Suprapubic skin (tissue), 4 donors: ENCODE results near the gene PRDX1. TPM values are rescaled to one million over a fixed set of nuclear protein-coding genes. Genes with fewer than 3 reads are reported as not detected.

Source experiments
- DNase-seq, 2 donors: peaks; one replicate each; pipeline ENCODE4 v3.0.0-alpha.2; 2019; ENCODE audit warnings: low spot score in 2 of 2
- H3K27ac ChIP-seq: fragments of 200-600 bp; sonication (generic); one replicate; pipeline ENCODE4 v1.5.1; 2019
- H3K27me3 ChIP-seq: fragments of 200-600 bp; sonication (generic); one replicate; pipeline ENCODE4 v1.5.1; 2019
- H3K36me3 ChIP-seq: fragments of 200-600 bp; sonication (generic); one replicate; pipeline ENCODE4 v1.5.1; 2019
- H3K4me1 ChIP-seq: fragments of 200-600 bp; sonication (generic); one replicate; pipeline ENCODE4 v1.5.1; 2019
- H3K4me3 ChIP-seq: fragments of 200-600 bp; sonication (generic); one replicate; pipeline ENCODE4 v1.5.1; 2019; ENCODE audit warnings: mild to moderate bottlenecking
- H3K9me3 ChIP-seq: fragments of 200-600 bp; sonication (generic); one replicate; pipeline ENCODE4 v1.5.1; 2019
- EP300 ChIP-seq: sonication (generic); formaldehyde crosslinking; IDR thresholded peaks from one replicate; pipeline ENCODE4 v1.6.1; 2017; ENCODE audit warnings: antibody characterized with exemption
- POLR2A ChIP-seq, 2 donors: fragments of 450-650 bp; IDR thresholded peaks; one replicate each; pipeline ENCODE4 v1.6.1; 2017; ENCODE audit warnings: antibody characterized with exemption in 2 of 2, mild to moderate bottlenecking in 2 of 2, moderate library complexity in 2 of 2
- POLR2AphosphoS5 ChIP-seq, 3 donors: sonication (generic); formaldehyde crosslinking; IDR thresholded peaks; one replicate each; pipeline ENCODE4 v1.6.1; 2017; ENCODE audit warnings: antibody characterized with exemption in 3 of 3
- WGBS: methylation state at CpG from one replicate; pipeline ENCODE4 v1.1.5; 2018; 5-methylcytosine and 5-hydroxymethylcytosine counted together
- total RNA-seq, 4 donors: library from RNA; depleted of rRNA; stranded (reverse); fragments of >200 nt; gene quantifications; one replicate each; pipeline ENCODE4 v1.1.0, GENCODE V29; 2016
- TF ChIP-seq, protein P1 (sequence below), 2 donors: fragments of 200-600 bp in 1 of 2; fragments of 450-650 bp in 1 of 2; sonication (generic) in 1 of 2; IDR thresholded peaks; one replicate each; pipeline ENCODE4 v1.5.1; 2016 to 2019; ENCODE audit warnings: antibody characterized with exemption in 2 of 2, mild to moderate bottlenecking in 1 of 2, moderate library complexity in 1 of 2

PRDX1 gene
- total RNA-seq, 4 donors from 2014 or later = 134 to 365 (median 296) TPM

DNA sequence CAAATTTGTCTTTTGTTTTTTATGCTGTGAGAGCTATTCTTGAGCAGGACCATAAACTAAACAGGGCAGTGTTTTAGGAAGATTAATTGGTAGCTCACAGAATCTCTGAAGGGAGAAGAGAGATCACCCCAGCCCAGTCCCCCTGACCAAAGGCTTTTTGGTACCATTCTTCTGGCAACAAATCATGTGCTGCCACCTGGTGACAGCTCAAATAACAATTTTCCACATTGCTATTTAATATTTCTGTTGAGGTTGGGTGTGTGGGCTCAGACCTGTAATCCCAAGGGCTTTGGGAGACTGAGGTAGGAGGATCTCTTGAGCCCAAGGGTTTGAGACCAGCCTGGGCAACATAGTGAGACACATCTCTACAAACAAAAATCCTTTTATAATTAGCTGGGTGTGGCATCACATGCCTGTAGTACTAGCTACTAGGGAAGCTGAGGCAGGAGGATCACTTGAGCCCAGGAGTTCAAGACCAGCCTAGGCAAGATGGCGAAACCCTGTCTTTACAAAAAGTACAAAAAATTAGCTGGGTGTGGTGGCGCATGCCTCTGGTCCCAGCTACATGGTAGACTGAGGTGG, 28.5 kb downstream of the PRDX1 start:
- Histone ChIP-seq H3K9me3 (no peaks in the 10 kb centered on the region), H3K36me3 (peaks cover 2% of the 10 kb centered on the region), H3K4me1 (peaks cover 28% of the 10 kb centered on the region), H3K4me3 (no peak overlapping the region), H3K27ac (no peak overlapping the region), H3K27me3 (no peaks in the 10 kb centered on the region)
- TF ChIP-seq, protein P1, sequence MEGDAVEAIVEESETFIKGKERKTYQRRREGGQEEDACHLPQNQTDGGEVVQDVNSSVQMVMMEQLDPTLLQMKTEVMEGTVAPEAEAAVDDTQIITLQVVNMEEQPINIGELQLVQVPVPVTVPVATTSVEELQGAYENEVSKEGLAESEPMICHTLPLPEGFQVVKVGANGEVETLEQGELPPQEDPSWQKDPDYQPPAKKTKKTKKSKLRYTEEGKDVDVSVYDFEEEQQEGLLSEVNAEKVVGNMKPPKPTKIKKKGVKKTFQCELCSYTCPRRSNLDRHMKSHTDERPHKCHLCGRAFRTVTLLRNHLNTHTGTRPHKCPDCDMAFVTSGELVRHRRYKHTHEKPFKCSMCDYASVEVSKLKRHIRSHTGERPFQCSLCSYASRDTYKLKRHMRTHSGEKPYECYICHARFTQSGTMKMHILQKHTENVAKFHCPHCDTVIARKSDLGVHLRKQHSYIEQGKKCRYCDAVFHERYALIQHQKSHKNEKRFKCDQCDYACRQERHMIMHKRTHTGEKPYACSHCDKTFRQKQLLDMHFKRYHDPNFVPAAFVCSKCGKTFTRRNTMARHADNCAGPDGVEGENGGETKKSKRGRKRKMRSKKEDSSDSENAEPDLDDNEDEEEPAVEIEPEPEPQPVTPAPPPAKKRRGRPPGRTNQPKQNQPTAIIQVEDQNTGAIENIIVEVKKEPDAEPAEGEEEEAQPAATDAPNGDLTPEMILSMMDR (IDR thresholded peaks at IDR 0.05) = peak; percentile 31 to 34
- TF ChIP-seq POLR2AphosphoS5 (IDR thresholded peaks at IDR 0.05) = no peak
- no peak for DNase-seq
- WGBS = 60% methylated on average over 2 of the region's 2 CpGs

DNA sequence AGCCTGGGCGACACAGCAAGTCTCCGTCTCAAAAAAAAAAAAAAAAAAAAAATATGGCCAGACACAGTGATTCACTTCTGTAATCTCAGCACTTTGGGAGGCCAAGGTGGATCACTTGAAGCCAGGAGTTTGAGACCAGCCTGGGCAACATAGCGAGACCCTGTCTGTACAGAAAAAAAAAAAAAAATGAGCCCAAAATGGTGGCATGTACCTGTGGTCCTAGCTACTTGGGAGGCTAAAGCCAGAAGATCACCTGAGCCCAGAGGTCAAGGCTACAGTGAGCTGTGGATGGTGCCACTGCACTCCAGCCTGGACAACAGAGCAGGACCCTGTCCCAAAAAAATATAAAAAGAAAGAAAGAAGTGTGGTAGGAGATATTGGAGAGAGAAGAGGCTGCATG, 29.0 kb downstream of the PRDX1 start:
- Histone ChIP-seq H3K4me1 (peaks cover 28% of the 10 kb centered on the region), H3K9me3 (no peaks in the 10 kb centered on the region), H3K4me3 (no peak overlapping the region), H3K27me3 (no peaks in the 10 kb centered on the region), H3K27ac (no peak overlapping the region), H3K36me3 (peaks cover 2% of the 10 kb centered on the region)
- WGBS = 82% methylated on average over 3 of the region's 3 CpGs
- TF ChIP-seq EP300 = no peak
- no peak for TF ChIP-seq POLR2A (IDR thresholded peaks at IDR 0.05)
- TF ChIP-seq, protein P1 (IDR thresholded peaks at IDR 0.05) = no peak
- no peak for TF ChIP-seq POLR2AphosphoS5 (IDR thresholded peaks at IDR 0.05)
- DNase-seq = no peak

GRCh38 chr1:45491487-45492260, 30.0 kb downstream of the PRDX1 start:
- Histone ChIP-seq H3K4me1 (peaks cover 27% of the 10 kb centered on the region), H3K4me3 (peak overlapping the region; percentile 98), H3K27ac (no peak overlapping the region), H3K9me3 (no peaks in the 10 kb centered on the region), H3K27me3 (no peaks in the 10 kb centered on the region), H3K36me3 (peaks cover 2% of the 10 kb centered on the region)
- no peak for TF ChIP-seq POLR2AphosphoS5 (IDR thresholded peaks at IDR 0.05)
- TF ChIP-seq EP300 = no peak
- no peak for TF ChIP-seq POLR2A (IDR thresholded peaks at IDR 0.05)
- TF ChIP-seq, protein P1 (IDR thresholded peaks at IDR 0.05) = no peak
- no peak for DNase-seq
- 49% methylated on average over 19 of the region's 19 CpGs for WGBS

GRCh38 chr1:45490626-45491486, 30.8 kb downstream of the PRDX1 start, which contains the start of gene TESK2:
Gene TESK2, minus strand, starts transcription at chr1:45491163. Its CDS starts 33,378 bp downstream, at chr1:45457785.
- peak within 1 kb of the TSS; percentile 98 for H3K4me3 ChIP-seq
- peaks cover 19% of the 10 kb centered on the region for H3K4me1 ChIP-seq
- TF ChIP-seq POLR2AphosphoS5 (IDR thresholded peaks at IDR 0.05) (peak in 2 of 3 donors; percentile 65 to 91), EP300 (no peak), POLR2A (IDR thresholded peaks at IDR 0.05) (no peak)
- TF ChIP-seq, protein P1 (IDR thresholded peaks at IDR 0.05) = no peak
- peak; percentile 98 to 99 for DNase-seq
- H3K9me3 ChIP-seq = no peaks in the 10 kb centered on the region
- no peaks in the 10 kb centered on the region for H3K27me3 ChIP-seq
- peak within 1 kb of the TSS; percentile 82 for H3K27ac ChIP-seq
- peaks cover 2% of the 10 kb centered on the region for H3K36me3 ChIP-seq
- under 1% methylated on average over 52 of the region's 64 CpGs for WGBS
